B cell (primary cell): ENCODE data around the gene CCDC7. TPM values are rescaled to one million over a fixed set of nuclear protein-coding genes. Genes with fewer than 3 reads are reported as not detected.
"Not testable (repeated sequence)": the region's sequence is repeated elsewhere in the genome, so short reads cannot be mapped to it uniquely, and the experiment has no call there.

Source experiments
- ATAC-seq: fragments of 200-7000 bp; cut with Tn5 transposase; one replicate; pipeline ENCODE4 v1.10.0; 2021; ENCODE audit warnings: low read depth, mild to moderate bottlenecking, moderate number of reproducible peaks, moderate library complexity
- CTCF ChIA-PET: fragments of 350-600 bp; sonication (Branson Sonifier 250); formaldehyde crosslinking; loops from one replicate; lab custom pipeline; 2021; ENCODE audit warnings: antibody characterized with exemption, inconsistent platforms; lab: Charles Lee
- POLR2A ChIA-PET: fragments of 350-600 bp; sonication (Branson Sonifier 250); formaldehyde crosslinking; loops from one replicate; lab custom pipeline; 2021; ENCODE audit warnings: antibody characterized with exemption; lab: Charles Lee
- DNase-seq: peaks from one replicate; pipeline ENCODE4 v3.0.0; 2013
- H2AFZ ChIP-seq: 2 replicates; pipeline ENCODE4 v1.6.1; 2012; ENCODE audit warnings: mild to moderate bottlenecking, low read depth, low read length; ENCODE audit not compliant: insufficient read depth, poor library complexity, severe bottlenecking
- H3K27ac ChIP-seq, 2 donors: 1 replicate in 1 of 2; 2 replicates in 1 of 2; pipeline ENCODE4 v1.5.1; 2012 to 2013; ENCODE audit warnings: low read length in 2 of 2, mild to moderate bottlenecking in 2 of 2, moderate library complexity in 1 of 2
- H3K27me3 ChIP-seq, 4 experiments: fragments of 200-600 bp in 1 of 4; sonication (generic) in 1 of 4; replicated peaks in 1 of 4; 1 replicate in 2 of 4; 2 replicates in 2 of 4; pipeline versions ENCODE4 v1.6.1 to v1.7.0; 2013 to 2016; ENCODE audit warnings: low read length in 3 of 4, mild to moderate bottlenecking in 2 of 4, mixed read lengths in 1 of 4, moderate library complexity in 1 of 4; ENCODE audit not compliant: insufficient read depth in 4 of 4, control insufficient read depth in 3 of 4; ENCODE audit errors: control extremely low read depth in 1 of 4
- H3K36me3 ChIP-seq, 2 experiments: replicated peaks in 1 of 2; 1 replicate in 1 of 2; 2 replicates in 1 of 2; pipeline versions ENCODE4 v1.6.1 to v1.7.1; 2013; ENCODE audit warnings: low read length in 1 of 2; ENCODE audit not compliant: insufficient read depth in 2 of 2, control insufficient read depth in 1 of 2; ENCODE audit errors: control extremely low read depth in 1 of 2, extremely low read depth in 1 of 2
- H3K4me1 ChIP-seq, 2 donors: fragments of 200-600 bp in 1 of 2; sonication (generic) in 1 of 2; 1 replicate in 1 of 2; 2 replicates in 1 of 2; pipeline versions ENCODE4 v1.5.1 to v1.6.1; 2013 to 2017; ENCODE audit warnings: low read length in 2 of 2; ENCODE audit not compliant: control insufficient read depth in 2 of 2, insufficient read depth in 2 of 2
- H3K4me2 ChIP-seq: replicated peaks from 2 replicates; pipeline ENCODE3; 2012; ENCODE audit warnings: mild to moderate bottlenecking, low read depth, low read length; ENCODE audit not compliant: poor library complexity, severe bottlenecking
- H3K4me3 ChIP-seq, 5 experiments: fragments of 200-600 bp in 1 of 5; sonication (generic) in 1 of 5; 1 replicate in 3 of 5; 2 replicates in 2 of 5; pipeline versions ENCODE4 v1.5.1 to v1.7.0; 2011 to 2016; ENCODE audit warnings: low read length in 4 of 5, mild to moderate bottlenecking in 4 of 5, low read depth in 2 of 5, control low read depth in 1 of 5, moderate library complexity in 1 of 5; ENCODE audit not compliant: insufficient read depth in 1 of 5; ENCODE audit errors: control extremely low read depth in 1 of 5, extremely low read depth in 1 of 5
- H3K79me2 ChIP-seq: fragments of 200-600 bp; sonication (generic); one replicate; pipeline ENCODE4 v1.6.0; 2016; ENCODE audit warnings: low read length; ENCODE audit not compliant: control insufficient read depth, insufficient read depth
- H3K9ac ChIP-seq: fragments of 200-600 bp; sonication (generic); 2 replicates; pipeline ENCODE4 v1.6.1; 2017; ENCODE audit warnings: mild to moderate bottlenecking, low read length, moderate library complexity
- H3K9me3 ChIP-seq, 3 donors: one replicate each; pipeline versions ENCODE4 v1.6.1 to v1.7.1; 2013; ENCODE audit warnings: low read length in 2 of 3; ENCODE audit not compliant: control insufficient read depth in 2 of 3, insufficient read depth in 1 of 3; ENCODE audit errors: control extremely low read depth in 1 of 3
- H4K20me1 ChIP-seq: 2 replicates; pipeline ENCODE4 v1.6.0; 2012; ENCODE audit warnings: mild to moderate bottlenecking, low read length; ENCODE audit not compliant: insufficient read depth, control insufficient read depth, poor library complexity, severe bottlenecking
- H3K27ac Mint-ChIP-seq: one replicate; pipeline ENCODE4 v1.8.0; 2021; ENCODE audit warnings: mixed read lengths
- H3K27me3 Mint-ChIP-seq: one replicate; pipeline ENCODE4 v1.8.0; 2021; ENCODE audit warnings: mixed read lengths
- H3K4me1 Mint-ChIP-seq: one replicate; pipeline ENCODE4 v1.8.0; 2021; ENCODE audit warnings: mixed read lengths
- H3K4me3 Mint-ChIP-seq: one replicate; pipeline ENCODE4 v1.8.0; 2021; ENCODE audit warnings: mixed read lengths
- H3K9me3 Mint-ChIP-seq: one replicate; pipeline ENCODE4 v1.8.0; 2022; ENCODE audit warnings: mixed read lengths; ENCODE audit not compliant: insufficient read depth
- CTCF ChIP-seq: fragments of 200-600 bp; IDR thresholded peaks from one replicate; pipeline ENCODE4 v1.8.0; 2022; ENCODE audit warnings: antibody characterized with exemption, mild to moderate bottlenecking
- EZH2 ChIP-seq: IDR thresholded peaks from 2 replicates; pipeline ENCODE4 v1.6.1; 2012; ENCODE audit warnings: borderline replicate concordance, low read depth, mild to moderate bottlenecking, moderate library complexity, low read length; ENCODE audit not compliant: insufficient read depth, poor library complexity, severe bottlenecking
- WGBS: methylation state at CpG from one replicate; pipeline ENCODE4 v1.1.5; 2013; ENCODE audit warnings: missing lambda C conversion rate; ENCODE audit not compliant: insufficient coverage; 5-methylcytosine and 5-hydroxymethylcytosine counted together
- intact Hi-C: fragments of 100-400 bp; cut with micrococcal nuclease; formaldehyde crosslinking; loops from one replicate; pipeline ENCODE4 v1.10.0; 2022
- polyA plus RNA-seq: library from polyadenylated mRNA; depleted of rRNA; stranded (reverse); fragments of >200 nt; gene quantifications from 2 replicates; pipeline ENCODE4 v1.2.3, GENCODE V29; 2012
- total RNA-seq, 2 donors: library from RNA; stranded (reverse); fragments of 120-200 nt in 1 of 2; gene quantifications; 1 replicate in 1 of 2; 2 replicates in 1 of 2; pipeline versions ENCODE4 v1.2.3 to v1.2.4, GENCODE V29; 2013 to 2022

CCDC7 gene
- total and polyA plus RNA-seq, 2 donors (not counting 1 experiment from before 2014, with no cell fraction given) = 2.6 to 26.6 TPM

- Histone ChIP-seq H3K4me2 (no peak overlapping the region), H3K27me3 (no peaks in the 10 kb centered on the region), H3K27ac (no peak overlapping the region), H2AFZ (no peak overlapping the region), H4K20me1 (no peaks in the 10 kb centered on the region), H3K4me1 (no peaks in the 10 kb centered on the region), H3K4me3 (no peak overlapping the region), H3K9ac (no peak overlapping the region), H3K9me3 (peaks cover 0 to 22% (median 10%) of the 10 kb centered on the region in 3 donors), H3K36me3 (peaks cover 0 to 2% of the 10 kb centered on the region in 2 experiments), H3K79me2 (no peaks in the 10 kb centered on the region)
- ChIA-PET POLR2A (no interaction called here), CTCF (no interaction called here)
- WGBS = no CpG with 5 or more reads among the region's 2 CpGs
- Mint-ChIP-seq H3K27ac (no peak overlapping the region), H3K4me1 (no peaks in the 10 kb centered on the region), H3K4me3 (no peak overlapping the region), H3K27me3 (no peaks in the 10 kb centered on the region), H3K9me3 (peaks cover 11% of the 10 kb centered on the region)
- DNase-seq (no peak), ATAC-seq (no peak)
- TF ChIP-seq EZH2 (no peak), CTCF (no peak)
- intact Hi-C loops = no loop called here
These were observed 154.4 kb downstream of the CCDC7 start for GRCh38 chr10:32600317-32600716.

GRCh38 chr10:32601562-32601961 lies 155.6 kb downstream of the CCDC7 start:
- ATAC-seq, H4K20me1 ChIP-seq, CTCF ChIA-PET, H3K4me3 Mint-ChIP-seq, H3K4me1 Mint-ChIP-seq, H3K9ac ChIP-seq, intact Hi-C loops, DNase-seq, H2AFZ ChIP-seq, H3K4me2 ChIP-seq, H3K27ac Mint-ChIP-seq, H3K27me3 Mint-ChIP-seq, H3K4me3 ChIP-seq, H3K27me3 ChIP-seq, H3K27ac ChIP-seq, H3K36me3 ChIP-seq, H3K4me1 ChIP-seq, H3K79me2 ChIP-seq, POLR2A ChIA-PET: not testable (repeated sequence)
- no CpG with 5 or more reads among the region's 3 CpGs for WGBS
- peaks cover 0 to 29% (median 13%) of the 10 kb centered on the region in 3 donors for H3K9me3 ChIP-seq
- H3K9me3 Mint-ChIP-seq = peaks cover 11% of the 10 kb centered on the region
